HepG2 (cell line): ENCODE measurements around the gene INF2. TPM values are rescaled to one million over a fixed set of nuclear protein-coding genes. Genes with fewer than 3 reads are reported as not detected.
A peak's percentile ranks its signal among the peaks of the same experiment; 100 is the strongest.

Experiments used
- ARID3A ChIP-seq: IDR thresholded peaks from 2 replicates; pipeline ENCODE4 v1.6.1; 2012; ENCODE audit warnings: low read depth, low read length, improper control_type of control experiment
- CBX2 ChIP-seq, 2 experiments: fragments of 200-600 bp in 1 of 2; sonication (generic); formaldehyde crosslinking in 1 of 2; IDR thresholded peaks; 2 replicates each; pipeline versions ENCODE4 v1.7.0 to v1.8.1; 2018 to 2022; ENCODE audit warnings: low read depth in 2 of 2, low read length in 1 of 2, mild to moderate bottlenecking in 1 of 2, missing genetic modification reagents in 1 of 2
- NR2F2 ChIP-seq: IDR thresholded peaks from 2 replicates; pipeline ENCODE4 v1.6.1; 2012; ENCODE audit warnings: low read depth, inconsistent platforms, borderline replicate concordance
- POGK ChIP-seq: sonication (generic); formaldehyde crosslinking; conservative IDR thresholded peaks from 2 replicates; pipeline ENCODE4 v1.8.0; 2022; ENCODE audit warnings: mild to moderate bottlenecking, moderate library complexity, missing genetic modification reagents
- RARA ChIP-seq: IDR thresholded peaks from 2 replicates; pipeline ENCODE4 v1.6.1; 2016; ENCODE audit warnings: missing genetic modification reagents, missing compliant biosample characterization
- RXRA ChIP-seq: sonication (generic); formaldehyde crosslinking; IDR thresholded peaks from 2 replicates; pipeline ENCODE4 v1.5.1; 2020; ENCODE audit warnings: missing genetic modification reagents
- TFDP2 ChIP-seq: sonication (generic); formaldehyde crosslinking; IDR thresholded peaks from 2 replicates; pipeline ENCODE4 v1.4.0; 2020; ENCODE audit warnings: missing genetic modification reagents
- THAP7 ChIP-seq: sonication (generic); formaldehyde crosslinking; IDR thresholded peaks from 2 replicates; pipeline ENCODE4 v1.8.1; 2023; ENCODE audit warnings: mild to moderate bottlenecking, missing genetic modification reagents
- TP53 ChIP-seq: sonication (generic); formaldehyde crosslinking; conservative IDR thresholded peaks from 2 replicates; pipeline ENCODE4 v1.4.0; 2020; ENCODE audit warnings: missing genetic modification reagents
- TSC22D2 ChIP-seq: sonication (generic); formaldehyde crosslinking; IDR thresholded peaks from 2 replicates; pipeline ENCODE4 v1.5.1; 2020; ENCODE audit warnings: missing genetic modification reagents, mild to moderate bottlenecking, borderline replicate concordance
- ZBTB40 ChIP-seq, 2 experiments: fragments of 450-650 bp in 1 of 2; sonication (generic) in 1 of 2; formaldehyde crosslinking in 1 of 2; IDR thresholded peaks; 2 replicates each; pipeline versions ENCODE4 v1.6.1 to v1.8.0; 2016 to 2022; ENCODE audit warnings: antibody characterized with exemption in 1 of 2, mild to moderate bottlenecking in 1 of 2, missing genetic modification reagents in 1 of 2
- ZFP36L2 ChIP-seq: sonication (generic); formaldehyde crosslinking; IDR thresholded peaks from 2 replicates; pipeline ENCODE4 v1.4.0; 2020; ENCODE audit warnings: missing genetic modification reagents
- ZNF572 ChIP-seq: sonication (generic); formaldehyde crosslinking; IDR thresholded peaks from 2 replicates; pipeline ENCODE4 v1.5.1; 2020; ENCODE audit warnings: mild to moderate bottlenecking, missing genetic modification reagents
- ZSCAN22 ChIP-seq: sonication (generic); formaldehyde crosslinking; IDR thresholded peaks from 2 replicates; pipeline ENCODE4 v1.4.0; 2020; ENCODE audit warnings: mild to moderate bottlenecking, missing genetic modification reagents
- polyA plus RNA-seq, 8 experiments: library from polyadenylated mRNA; depleted of rRNA in 3 of 8; stranded (reverse) in 7 of 8; unstranded in 1 of 8; fragments of >200 nt; fragmentation: Illumina TruSeq in 4 of 8; extraction: Trizol in 4 of 8; gene quantifications; 2 replicates each; pipeline versions ENCODE4 v1.2.1 to v1.2.3, GENCODE V29; 2011 to 2016; ENCODE audit warnings: low read depth in 4 of 8, missing spikeins in 1 of 8, mixed read lengths in 1 of 8; ENCODE audit not compliant: insufficient read depth in 1 of 8
- total RNA-seq, 5 experiments: library from RNA; depleted of rRNA; stranded (reverse); fragments of >200 nt; fragmentation: Illumina TruSeq; extraction: Trizol; gene quantifications; 2 replicates each; pipeline ENCODE4 v1.2.3, GENCODE V29; 2016; ENCODE audit warnings: low read depth in 1 of 5

INF2 gene
- total and polyA plus RNA-seq, 2 of the 13 experiments (the other 11 are each of a cell fraction or from before 2014, with no cell fraction given) = 16.4 to 26.4 TPM

GRCh38 chr14:104654119-104654518, 35.3 kb upstream of the INF2 start (continued):
- TF ChIP-seq ZBTB40 (IDR thresholded peaks at IDR 0.05) = no peak
- TF ChIP-seq ZBTB40 (CRISPR knock-in tag; IDR thresholded peaks at IDR 0.05) = no peak
- no peak for TF ChIP-seq ZSCAN22 (CRISPR knock-in tag)
- TF ChIP-seq ZFP36L2 (CRISPR knock-in tag) = no peak
- TF ChIP-seq RXRA (CRISPR knock-in tag) = peak; percentile 93
- TF ChIP-seq TP53 (CRISPR knock-in tag) = no peak
- TF ChIP-seq NR2F2 = peak; percentile 77
- TF ChIP-seq RARA = peak; percentile 100
- TF ChIP-seq TSC22D2 (CRISPR knock-in tag) = no peak
- TF ChIP-seq THAP7 (CRISPR knock-in tag) = no peak
- no peak for TF ChIP-seq ARID3A
- TF ChIP-seq ZNF572 (CRISPR knock-in tag) = no peak
- TF ChIP-seq TFDP2 (CRISPR knock-in tag) = no peak
- no peak for TF ChIP-seq CBX2 (IDR thresholded peaks at IDR 0.05; ENCODE audit: low read depth, low read length)
- TF ChIP-seq CBX2 (CRISPR knock-in tag; IDR thresholded peaks at IDR 0.05; ENCODE audit: low read depth) = no peak
- peak; percentile 77; the same call in 1 of the 2 replicates for TF ChIP-seq POGK (CRISPR knock-in tag)
